ENCODE results near the gene TIGIT.
"Not testable (repeated sequence)": the region's sequence is repeated elsewhere in the genome, so short reads cannot be mapped to it uniquely, and the experiment has no call there.

TIGIT gene

GRCh38 chr3:114293838-114294535, at the start of gene TIGIT:
Gene TIGIT (plus strand): TSS chr3:114294028. CDS start chr3:114294062, 34 bp downstream.
- no peak for DNase-seq (ENCODE audit: low spot score)

- no peak for DNase-seq (ENCODE audit: low spot score)
Observed at GRCh38 chr3:114252954-114253353, 40.9 kb upstream of the TIGIT start.

- DNase-seq (ENCODE audit: low spot score): no peak
Observed at GRCh38 chr3:114253505-114253904, 40.3 kb upstream of the TIGIT start.

- no peak for DNase-seq (ENCODE audit: low spot score)
Observed at GRCh38 chr3:114259566-114259965, 34.3 kb upstream of the TIGIT start.

GRCh38 chr3:114260152-114260551, 33.7 kb upstream of the TIGIT start:
- DNase-seq (ENCODE audit: low spot score): no peak

GRCh38 chr3:114270019-114270418, 23.8 kb upstream of the TIGIT start:
- DNase-seq (ENCODE audit: low spot score): no peak

- no peak for DNase-seq (ENCODE audit: low spot score)
Observed at GRCh38 chr3:114272271-114272670, 21.6 kb upstream of the TIGIT start.

GRCh38 chr3:114274929-114275328, 18.9 kb upstream of the TIGIT start:
- DNase-seq (ENCODE audit: low spot score): no peak

- DNase-seq (ENCODE audit: low spot score): not testable (repeated sequence)
Observed at GRCh38 chr3:114276856-114277255, 17.0 kb upstream of the TIGIT start.

- no peak for DNase-seq (ENCODE audit: low spot score)
Observed at GRCh38 chr3:114284644-114285043, 9.2 kb upstream of the TIGIT start.

GRCh38 chr3:114285648-114286230, 8.1 kb upstream of the TIGIT start:
- DNase-seq (ENCODE audit: low spot score): no peak

GRCh38 chr3:114286266-114286665, 7.6 kb upstream of the TIGIT start:
- DNase-seq (ENCODE audit: low spot score): no peak

GRCh38 chr3:114290911-114291901, 2.6 kb upstream of the TIGIT start:
- DNase-seq (ENCODE audit: low spot score): peak; percentile 12

GRCh38 chr3:114294940-114295480, 1.2 kb downstream of the TIGIT start:
- no peak for DNase-seq (ENCODE audit: low spot score)

GRCh38 chr3:114295946-114296345, 2.1 kb downstream of the TIGIT start:
- no peak for DNase-seq (ENCODE audit: low spot score)

GRCh38 chr3:114299421-114299820, 5.6 kb downstream of the TIGIT start:
- no peak for DNase-seq (ENCODE audit: low spot score)

GRCh38 chr3:114299941-114300624, 6.3 kb downstream of the TIGIT start:
- no peak for DNase-seq (ENCODE audit: low spot score)

- DNase-seq (ENCODE audit: low spot score): no peak
Observed at GRCh38 chr3:114307222-114307830, 13.5 kb downstream of the TIGIT start.

- DNase-seq (ENCODE audit: low spot score): no peak
Observed at GRCh38 chr3:114307832-114308231, 14.0 kb downstream of the TIGIT start.

- DNase-seq (ENCODE audit: low spot score): no peak
Observed at GRCh38 chr3:114308377-114308776, 14.5 kb downstream of the TIGIT start.

GRCh38 chr3:114308830-114309229, 15.0 kb downstream of the TIGIT start:
- no peak for DNase-seq (ENCODE audit: low spot score)

All from putamen (tissue), 1 donor.